HG03097 (cell line): Measurements from ENCODE around the gene CARD9.

Experiments
- ATAC-seq: cut with Tn5 transposase; IDR thresholded peaks from one replicate; pipeline ENCODE4 v1.9.1; 2021; ENCODE audit not compliant: unreplicated experiment, low FRiP score

CARD9 gene

DNA sequence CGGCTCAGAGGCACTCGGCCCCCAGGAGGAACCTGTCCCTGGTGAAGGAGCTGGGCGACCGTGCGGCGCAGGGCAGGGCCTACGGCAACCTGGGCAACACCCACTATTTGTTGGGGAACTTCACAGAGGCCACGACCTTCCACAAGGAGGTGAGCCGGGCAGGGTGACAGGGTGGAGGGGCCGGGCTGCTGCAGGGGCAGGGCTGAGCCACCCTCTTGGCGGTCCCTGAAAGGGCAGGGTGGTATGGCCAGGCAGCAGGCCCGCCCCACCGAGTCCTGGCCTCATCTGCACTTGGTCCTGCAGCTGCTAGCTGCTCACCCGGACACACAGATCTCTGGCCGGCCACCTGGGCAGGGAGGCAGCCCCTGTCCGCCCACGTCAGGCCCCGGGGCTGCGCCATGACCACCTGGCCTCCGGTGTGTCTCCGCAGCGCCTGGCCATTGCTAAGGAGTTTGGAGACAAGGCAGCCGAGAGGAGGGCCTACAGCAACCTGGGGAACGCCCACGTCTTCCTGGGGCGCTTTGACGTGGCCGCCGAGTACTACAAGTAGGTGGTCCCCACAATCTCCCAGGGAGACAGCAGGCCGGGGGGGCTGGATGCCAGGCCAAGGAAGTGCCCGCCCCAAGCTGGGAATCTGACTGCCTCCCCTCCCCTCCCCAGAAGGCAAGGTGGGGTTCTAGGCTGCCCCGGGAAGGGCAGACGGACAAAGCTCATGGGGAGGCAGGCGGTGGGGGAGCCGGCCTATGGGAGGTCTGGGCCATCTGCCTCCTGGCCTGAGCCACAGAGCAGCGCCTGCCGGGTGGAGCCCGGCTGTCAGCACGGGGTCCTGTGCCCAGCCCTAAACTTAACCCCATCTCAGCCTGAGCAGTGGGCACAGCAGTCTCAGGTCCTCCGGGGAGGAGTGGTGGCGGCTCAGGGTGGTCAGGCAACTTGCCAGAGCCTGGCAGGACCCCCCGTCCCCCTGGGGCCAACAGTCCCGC lies 35.8 kb downstream of the CARD9 start:
- no peak for ATAC-seq

DNA sequence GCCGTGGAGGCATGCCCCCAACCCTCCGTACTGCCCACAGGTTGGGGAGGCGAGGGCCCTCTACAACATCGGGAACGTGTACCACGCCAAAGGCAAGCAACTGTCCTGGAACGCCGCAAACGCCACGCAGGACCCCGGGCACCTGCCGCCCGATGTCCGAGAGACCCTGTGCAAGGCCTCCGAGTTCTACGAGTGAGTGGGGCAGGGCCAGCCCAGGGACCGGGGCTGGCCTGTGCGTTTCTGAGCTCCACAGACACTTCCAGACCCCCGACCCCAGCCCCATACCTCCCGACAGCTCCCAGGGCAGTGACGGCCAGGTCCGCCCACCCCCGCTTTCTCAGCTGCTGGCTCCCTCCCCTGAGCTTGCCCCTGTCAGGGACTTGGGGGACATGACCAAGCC lies 36.6 kb downstream of the CARD9 start:
- ATAC-seq: no peak

DNA sequence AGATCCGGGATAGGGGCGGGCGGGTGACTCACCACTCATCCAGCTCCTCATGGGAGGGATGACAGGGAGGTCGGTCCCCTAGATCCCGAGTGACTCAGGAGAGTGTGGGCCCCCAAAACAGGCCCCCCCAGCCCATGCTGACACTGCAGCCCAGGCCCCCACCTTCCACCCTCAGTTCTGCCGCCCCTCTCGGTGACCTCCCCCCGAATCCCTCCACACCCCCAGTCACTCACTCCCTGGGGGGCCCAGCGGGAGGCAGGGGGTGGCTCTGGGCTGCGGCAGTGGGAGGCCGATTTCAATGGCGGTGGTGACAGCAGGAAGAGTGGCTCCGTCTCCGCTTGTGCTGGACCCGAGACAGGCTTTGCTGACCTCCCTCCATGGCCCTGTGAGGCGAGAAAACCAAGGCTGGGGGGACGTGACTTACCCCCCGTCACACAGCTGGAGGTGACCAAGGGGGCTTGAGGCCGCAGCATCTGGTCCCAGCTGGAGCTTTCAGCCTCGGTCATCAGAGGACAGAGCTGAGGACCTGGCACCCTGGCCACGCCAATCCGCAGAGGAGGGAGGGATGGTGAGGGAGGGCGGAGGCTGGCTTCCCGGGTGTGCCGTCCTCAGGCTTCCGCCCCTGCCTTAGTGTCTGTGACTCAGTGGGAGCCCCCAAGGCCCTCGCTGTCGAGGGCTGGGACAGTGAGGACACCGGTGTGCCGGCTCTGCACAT lies 37.2 kb downstream of the CARD9 start:
- no peak for ATAC-seq

DNA sequence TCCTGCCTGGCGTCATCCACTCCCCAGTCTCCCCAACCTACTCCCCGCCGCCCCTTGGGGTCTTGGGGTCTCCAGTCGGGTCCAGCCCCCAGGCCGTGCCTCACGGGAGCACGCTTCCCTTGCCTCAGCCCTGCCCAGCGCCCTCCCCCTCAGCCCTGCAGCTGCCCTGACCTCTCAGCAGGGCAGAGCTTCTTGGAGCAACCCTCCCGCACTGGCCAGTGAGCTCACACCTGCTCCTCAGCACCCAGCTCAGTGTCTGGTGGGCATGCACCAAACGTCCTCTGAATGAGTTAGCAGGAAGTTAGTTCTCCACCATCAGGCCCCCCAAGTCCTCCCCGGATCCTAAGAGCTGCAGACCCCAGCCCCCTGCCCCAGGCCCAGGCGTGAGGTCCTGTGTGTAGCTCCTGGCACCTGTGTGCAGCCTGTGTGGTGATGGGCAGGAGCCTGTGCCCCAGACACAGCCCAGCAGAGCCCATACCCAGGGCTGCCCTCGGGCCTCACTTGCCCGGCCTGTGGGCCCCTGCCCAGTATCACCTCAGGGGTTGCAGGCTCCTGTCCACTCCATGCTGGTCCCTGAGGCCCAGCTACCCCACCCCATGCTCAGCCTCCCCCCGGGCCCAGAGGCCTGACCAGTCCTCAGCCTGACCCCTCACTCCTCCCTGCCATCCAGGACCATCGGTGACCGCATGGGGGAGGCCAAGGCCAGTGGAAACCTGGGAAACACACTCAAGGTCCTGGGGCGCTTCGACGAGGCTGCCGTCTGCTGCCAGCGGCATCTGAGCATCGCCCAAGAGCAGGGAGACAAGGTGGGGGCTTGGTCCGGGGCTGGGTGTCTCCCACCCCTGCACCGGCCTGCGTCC lies 37.9 kb downstream of the CARD9 start:
- no peak for ATAC-seq

DNA sequence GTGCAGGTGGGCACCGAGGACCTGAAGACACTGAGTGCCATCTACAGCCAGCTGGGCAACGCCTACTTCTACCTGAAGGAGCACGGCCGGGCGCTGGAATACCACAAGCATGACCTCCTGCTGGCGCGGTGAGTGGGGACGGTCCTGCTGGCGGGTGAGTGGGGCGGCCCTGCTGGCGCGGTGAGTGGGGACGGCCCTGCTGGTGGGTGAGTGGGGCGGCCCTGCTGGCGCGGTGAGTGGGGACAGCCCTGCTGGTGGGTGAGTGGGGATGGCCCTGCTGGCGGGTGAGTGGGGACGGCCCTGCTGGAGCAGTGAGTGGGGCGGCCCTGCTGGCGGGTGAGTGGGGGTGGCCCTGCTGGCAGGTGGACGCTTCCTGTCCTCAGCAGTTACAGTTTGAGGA lies 38.9 kb downstream of the CARD9 start:
- ATAC-seq: no peak

DNA sequence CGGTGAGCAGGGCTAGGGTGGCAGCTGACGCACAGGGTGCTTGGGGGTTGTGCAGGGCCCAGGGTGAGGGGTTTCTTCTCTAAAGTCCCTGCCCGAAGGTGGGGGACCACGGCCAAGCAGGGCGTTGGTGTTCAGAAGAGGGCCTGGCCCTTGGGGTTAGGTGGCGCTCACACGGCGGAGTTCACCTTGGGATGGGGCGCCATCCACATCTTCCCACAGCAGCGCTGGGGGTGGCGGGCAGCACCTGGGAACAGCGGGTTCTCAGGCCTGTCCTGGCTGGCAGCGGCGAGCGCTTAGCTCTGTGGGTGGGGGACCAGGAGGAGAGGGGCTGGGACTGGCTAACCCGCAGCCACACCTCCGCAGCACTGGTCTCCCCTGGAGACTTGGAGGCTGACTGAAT lies 40.0 kb downstream of the CARD9 start:
- no peak for ATAC-seq

DNA sequence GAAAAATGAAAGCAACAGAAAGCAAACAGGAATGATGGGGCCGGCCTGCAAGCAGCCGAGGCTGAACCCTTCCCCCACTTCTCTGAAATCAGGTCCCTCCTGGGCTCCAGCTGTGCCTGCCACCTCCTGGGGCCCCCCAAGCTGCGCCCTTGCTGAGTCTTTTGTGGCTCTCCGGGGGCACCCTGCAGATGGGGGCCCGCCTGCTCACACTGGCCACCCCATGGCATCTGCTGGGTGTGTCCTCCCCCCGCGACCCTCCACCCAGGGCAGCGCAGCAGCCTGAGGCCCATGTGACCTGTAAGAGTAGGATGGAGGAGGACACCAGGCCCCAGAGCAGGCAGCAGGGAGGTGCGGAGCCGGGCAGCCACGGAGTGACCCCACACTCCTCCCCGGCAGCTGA lies 40.4 kb downstream of the CARD9 start:
- no peak for ATAC-seq

DNA sequence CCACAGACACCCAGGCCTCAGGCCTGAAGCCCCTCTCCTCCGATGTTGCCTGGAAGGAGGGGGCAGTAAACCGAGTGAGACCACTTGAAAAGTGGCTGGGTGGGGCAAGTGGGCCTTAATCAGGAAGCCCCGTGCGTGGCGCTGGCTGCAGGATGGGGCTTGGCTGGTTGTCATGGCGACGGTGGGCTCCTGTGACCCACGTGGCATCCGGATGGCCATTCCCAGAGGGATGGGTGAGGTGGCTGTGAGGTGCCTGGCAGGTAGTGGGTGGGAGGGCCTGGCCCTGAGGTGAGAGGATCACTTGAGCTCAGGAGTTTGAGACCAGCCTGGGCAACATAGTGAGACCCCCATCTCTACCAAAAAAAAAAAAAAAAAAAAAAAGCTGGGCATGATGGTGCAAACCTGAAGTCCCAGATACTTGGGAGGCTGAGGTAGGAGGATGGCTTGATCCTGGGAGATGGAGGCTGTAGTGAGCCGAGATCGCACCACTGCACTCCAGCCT lies 40.9 kb downstream of the CARD9 start:
- no peak for ATAC-seq

DNA sequence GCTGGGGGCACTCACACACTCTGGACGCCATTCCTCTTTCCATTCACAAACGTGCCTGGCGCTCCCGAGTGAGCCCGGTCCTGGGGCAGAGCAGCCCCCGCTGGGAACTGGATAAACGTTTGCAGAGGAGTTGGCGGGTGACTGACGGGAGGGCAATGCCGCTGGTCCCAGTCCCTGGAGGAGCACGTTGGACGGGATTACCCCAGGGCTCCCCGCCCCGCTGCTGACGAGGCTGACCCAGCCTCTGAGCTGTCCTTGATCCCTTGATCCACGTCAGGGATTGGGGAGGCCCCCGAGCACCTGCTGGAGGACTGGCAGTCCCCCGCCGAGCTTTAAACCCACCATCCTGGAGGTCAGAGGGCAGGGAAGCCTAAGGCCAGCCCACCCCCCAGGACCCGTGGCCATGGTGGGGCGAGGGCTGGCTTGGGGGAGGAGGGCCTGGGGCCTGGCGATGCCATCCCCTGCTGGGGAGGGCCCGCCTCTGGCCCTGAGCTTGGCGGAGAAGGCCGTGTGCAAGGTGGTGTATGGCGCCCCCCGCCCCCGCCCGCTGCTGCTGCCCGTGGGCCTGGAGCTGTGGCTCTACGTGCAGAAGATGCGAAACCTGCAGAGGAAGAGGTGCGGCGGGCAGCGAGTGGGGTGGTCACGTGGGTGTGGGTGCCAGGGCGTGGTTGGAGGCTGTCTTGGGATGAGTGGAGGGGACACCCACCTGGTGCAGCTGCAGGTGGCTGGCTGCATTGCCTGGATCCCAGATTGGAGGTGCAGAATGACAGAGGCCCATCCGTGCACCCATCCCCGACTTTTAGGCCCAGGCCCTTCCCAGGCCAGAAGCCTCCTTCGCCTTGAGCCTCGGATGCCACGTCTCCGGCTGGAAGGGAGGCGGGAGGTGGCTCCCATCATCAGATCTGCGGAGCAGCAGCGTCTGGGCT lies 41.6 kb downstream of the CARD9 start:
- ATAC-seq: no peak

DNA sequence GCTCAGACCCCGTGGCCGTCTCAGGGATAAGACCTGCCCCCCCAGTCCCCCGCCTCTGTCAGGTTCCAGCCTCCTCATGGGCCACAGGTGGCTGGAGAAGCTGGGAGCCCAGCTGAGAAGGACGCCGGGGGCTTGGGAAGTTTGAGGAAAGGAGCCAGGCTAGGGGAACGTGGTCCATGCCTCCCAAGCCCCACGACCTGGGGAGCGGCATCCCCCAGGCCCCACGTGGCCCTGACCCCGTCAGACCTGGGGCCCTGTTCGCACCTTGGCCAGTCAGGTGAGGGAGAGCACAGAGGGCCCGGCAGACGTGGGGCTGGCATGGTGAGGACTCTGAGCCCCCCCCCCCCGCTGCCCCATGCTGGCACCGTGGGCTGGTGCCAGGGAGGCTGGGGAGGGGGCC lies 42.4 kb downstream of the CARD9 start:
- no peak for ATAC-seq

DNA sequence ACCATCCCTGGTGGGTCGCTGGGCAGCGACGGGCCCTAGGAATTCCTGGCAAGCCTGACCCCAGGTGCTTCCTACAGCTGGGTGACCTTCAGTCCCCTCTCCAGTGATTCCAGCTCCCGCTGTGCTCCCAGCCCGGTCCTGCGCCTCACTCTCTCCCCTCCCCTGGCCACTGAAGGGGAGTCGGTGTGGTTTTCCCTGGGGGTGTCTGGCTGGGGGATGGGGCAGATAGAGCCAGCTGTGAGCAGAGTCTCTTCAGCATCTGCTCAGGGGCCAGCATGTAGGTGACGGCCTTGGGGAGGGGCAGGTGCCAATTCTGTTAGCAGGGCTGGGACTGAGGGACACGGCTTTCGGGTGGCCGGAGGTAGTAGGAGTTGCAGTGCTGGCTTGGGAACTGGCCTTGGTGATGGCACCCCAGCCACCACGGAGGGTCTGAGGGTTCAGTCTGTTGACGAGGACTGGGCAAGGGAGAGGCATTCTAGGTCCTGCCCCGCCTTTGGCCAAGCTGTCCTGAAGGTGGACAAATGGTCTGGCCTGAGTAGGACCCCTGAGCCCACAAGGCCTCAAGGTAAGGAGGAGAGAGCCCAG lies 43.0 kb downstream of the CARD9 start:
- no peak for ATAC-seq

DNA sequence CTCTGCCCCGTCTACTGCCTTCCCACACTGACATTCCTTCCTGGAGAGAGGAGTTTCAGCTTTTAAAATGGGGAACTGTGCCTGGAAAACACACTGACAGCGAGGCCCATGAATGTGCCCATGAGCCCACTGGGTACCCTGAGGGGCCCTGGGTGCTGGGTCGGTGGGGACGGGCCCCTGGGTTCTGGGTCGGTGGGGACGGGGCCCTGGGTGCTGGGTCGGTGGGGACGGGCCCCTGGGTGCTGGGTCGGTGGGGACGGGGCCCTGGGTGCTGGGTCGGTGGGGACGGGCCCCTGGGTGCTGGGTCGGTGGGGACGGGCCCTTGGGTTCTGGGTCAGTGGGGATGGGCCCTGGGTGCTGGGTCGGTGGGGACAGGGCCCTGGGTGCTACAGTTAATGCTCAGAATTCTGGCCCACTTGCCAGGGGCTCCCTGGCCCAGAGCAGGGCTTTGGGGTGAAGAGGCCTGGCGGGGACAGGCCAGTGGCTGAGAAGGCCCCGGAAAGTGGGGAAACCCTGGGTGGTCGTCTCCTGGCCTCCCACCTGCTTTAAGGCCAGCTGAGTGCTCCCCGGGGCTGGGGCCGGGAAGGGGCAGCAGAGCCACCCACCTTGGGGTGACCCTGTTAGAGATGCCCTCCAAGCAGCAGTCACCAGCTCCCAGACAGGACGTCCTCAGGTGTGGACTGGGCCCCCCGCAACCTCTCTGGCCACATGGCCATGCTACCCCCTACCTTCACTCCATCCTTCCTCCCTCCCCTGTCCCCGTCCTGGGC lies 43.6 kb downstream of the CARD9 start:
- no peak for ATAC-seq

DNA sequence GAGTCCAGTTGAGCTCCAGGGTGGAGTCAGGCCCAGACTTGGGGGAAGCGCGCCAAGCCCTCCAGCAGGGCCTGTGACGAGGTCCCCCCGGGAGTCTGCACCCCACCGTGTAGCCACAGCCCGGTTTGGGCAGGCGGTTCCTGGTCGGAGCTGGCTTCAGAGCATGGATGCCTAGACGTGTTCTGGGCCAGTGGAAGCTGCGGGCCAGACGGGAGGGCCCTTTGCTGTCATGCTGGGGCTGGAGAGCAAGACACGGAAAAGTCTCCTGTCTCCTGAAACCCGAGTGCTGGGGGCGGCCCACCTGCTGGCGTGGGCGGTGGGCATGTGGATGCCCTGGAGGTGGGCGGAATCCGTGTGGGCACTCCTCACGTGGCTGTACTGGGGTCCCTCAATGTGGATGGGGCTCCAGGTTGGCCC lies 44.2 kb downstream of the CARD9 start:
- ATAC-seq: no peak

DNA sequence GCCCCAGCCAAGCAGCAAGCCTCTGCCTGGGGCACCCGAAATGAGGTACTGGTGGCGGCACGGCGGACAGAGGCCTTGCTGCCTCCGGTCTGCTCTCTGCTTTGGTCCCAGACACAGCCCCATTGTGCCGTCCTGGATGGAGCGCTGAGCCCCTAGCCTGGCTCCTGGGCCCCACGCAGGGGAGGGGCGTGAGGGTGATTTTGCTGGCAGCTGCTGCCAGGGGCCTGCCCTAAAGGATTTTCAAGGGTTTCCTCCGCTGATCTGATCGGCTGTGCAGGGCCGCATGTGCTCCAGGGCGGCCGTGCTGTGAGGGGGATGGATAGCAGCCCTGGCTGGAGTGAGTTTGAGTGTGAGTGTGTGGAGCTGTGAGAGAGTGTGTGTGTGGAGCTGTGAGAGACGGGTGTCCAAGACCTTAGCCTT lies 44.8 kb downstream of the CARD9 start:
- ATAC-seq: no peak

DNA sequence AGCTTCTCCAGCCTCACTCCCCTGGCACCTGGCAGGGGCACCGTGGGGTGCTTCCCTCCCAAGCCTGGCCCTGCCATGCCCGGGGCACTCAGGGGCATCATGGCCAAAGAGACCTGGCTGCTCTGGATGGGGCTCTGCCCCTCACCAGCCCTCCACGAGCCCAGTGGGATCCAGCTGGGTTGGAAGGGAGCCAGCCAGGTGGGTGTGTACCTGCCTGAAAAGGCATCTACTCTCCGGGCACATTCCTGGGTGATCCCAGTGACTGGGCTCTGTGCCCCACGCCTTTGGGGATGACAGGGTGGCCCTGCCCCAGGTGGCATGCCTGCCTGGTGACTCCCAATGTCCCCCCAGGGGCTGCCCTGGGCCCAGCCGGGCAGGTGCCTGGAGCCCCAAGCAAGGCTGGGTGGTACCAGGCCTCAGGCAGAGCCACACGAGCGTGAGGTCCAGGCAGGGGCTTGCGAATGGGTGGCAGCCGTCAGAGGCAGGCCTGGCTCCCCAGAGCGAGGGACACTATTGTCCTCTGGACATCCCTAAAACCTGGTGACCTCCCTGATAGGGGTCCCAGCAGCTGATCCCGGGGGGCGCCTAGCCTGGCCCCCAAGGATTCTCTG lies 45.4 kb downstream of the CARD9 start:
- no peak for ATAC-seq

DNA sequence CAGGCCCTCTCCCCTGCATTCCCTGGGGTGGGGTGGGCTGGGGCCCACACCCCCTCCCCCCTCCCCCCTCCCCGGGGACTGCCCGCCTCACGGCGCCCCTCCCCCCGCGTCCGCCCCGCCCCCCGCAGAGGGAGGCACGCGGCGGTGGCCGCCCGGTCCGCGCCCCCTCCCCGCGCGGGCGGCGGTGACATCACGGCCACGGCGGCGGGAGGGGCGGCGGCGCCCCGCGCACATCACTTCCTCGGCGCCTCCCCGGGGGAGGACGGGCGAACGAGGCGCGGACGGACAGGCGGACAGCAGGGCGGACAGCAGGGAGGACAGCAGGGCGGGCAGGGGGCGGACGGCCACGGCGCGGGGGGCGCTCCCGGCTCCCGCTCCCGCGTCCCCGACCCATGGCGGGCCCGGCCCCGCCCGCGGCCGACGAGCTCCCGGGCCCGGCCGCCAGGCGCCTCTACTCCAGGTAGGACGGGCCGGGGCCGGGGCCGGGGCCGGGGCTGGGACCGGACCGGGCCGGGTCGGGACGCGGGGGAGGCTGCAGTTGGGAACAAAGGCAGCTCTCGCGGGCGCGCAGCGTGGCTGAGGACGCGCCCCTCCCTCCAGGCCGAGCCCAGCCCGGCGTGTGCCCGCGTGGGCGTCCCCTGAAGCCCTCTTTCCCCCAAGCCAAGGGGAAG lies 46.0 kb downstream of the CARD9 start, which contains the start of gene GPSM1:
Gene GPSM1 (plus strand): TSS at position 236 of the 671 bp plus-strand sequence. CDS start 157 bp downstream, at position 393.
- no peak for ATAC-seq

DNA sequence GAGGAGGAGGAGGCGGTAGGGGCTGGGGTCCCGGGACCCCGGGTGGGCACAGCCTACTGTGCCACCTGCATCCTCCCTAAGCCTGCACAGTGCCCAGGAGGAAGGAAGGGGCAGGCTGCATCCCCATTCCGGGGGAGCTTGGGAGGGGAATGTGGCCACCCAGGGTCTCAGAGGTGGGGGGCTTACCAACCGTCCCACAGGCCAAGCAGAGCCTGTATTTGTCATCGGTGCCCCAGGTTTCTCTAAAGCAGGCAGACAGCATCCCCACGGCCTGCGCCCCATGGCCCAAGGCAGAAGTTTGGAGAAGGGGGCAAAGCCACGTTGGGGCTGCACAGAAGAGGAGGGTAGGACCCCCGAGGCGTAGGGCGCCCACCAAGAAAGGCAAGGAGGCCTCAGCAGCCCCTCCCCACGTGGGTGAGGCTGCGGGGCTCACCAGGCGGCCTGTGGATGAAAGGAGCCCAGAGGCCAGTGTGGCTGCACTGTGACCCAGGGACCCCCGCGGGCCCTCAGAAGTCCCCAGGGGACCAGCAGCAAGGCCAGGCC lies 46.6 kb downstream of the CARD9 start:
- no peak for ATAC-seq
